SU-DHL-6 (cell line): ENCODE measurements around the gene CA5A.

Experiments
- H2AFZ ChIP-seq: fragments of 200-600 bp; sonication (generic); 2 replicates; pipeline ENCODE4 v1.6.1; 2014; ENCODE audit warnings: low read depth, mild to moderate bottlenecking, moderate library complexity, mixed read lengths, antibody characterized with exemption, low read length; ENCODE audit not compliant: severe bottlenecking
- H3F3A ChIP-seq: fragments of 200-600 bp; shearing (Covaris generic); 2 replicates; pipeline ENCODE4 v1.6.0; 2016; ENCODE audit warnings: antibody characterized with exemption, mild to moderate bottlenecking; ENCODE audit not compliant: insufficient read depth
- H3K27ac ChIP-seq: fragments of 200-600 bp; sonication (generic); 2 replicates; pipeline ENCODE4 v1.5.1; 2016; ENCODE audit warnings: low read depth, mild to moderate bottlenecking, low read length, moderate library complexity, mixed read lengths
- H3K27me3 ChIP-seq: fragments of 200-600 bp; sonication (generic), shearing (Covaris generic); 2 replicates; pipeline ENCODE4 v1.6.0; 2014; ENCODE audit warnings: mild to moderate bottlenecking, low read length
- H3K36me3 ChIP-seq: fragments of 200-600 bp; sonication (generic); 2 replicates; pipeline ENCODE4 v1.6.1; 2014; ENCODE audit warnings: mild to moderate bottlenecking, low read length, mixed read lengths
- H3K4me2 ChIP-seq: fragments of 300-600, 200-600 bp; shearing (Covaris generic), sonication (generic); 2 replicates; pipeline ENCODE4 v1.6.0; 2014; ENCODE audit warnings: low read length, low read depth, mild to moderate bottlenecking; ENCODE audit not compliant: poor library complexity, severe bottlenecking
- H3K4me3 ChIP-seq: fragments of 200-600 bp; sonication (generic); 2 replicates; pipeline ENCODE4 v1.5.1; 2014; ENCODE audit warnings: antibody characterized with exemption, low read length, mild to moderate bottlenecking, mixed read lengths; ENCODE audit not compliant: insufficient read depth, poor library complexity, severe bottlenecking
- H3K79me2 ChIP-seq: fragments of 200-600 bp; sonication (generic); 2 replicates; pipeline ENCODE4 v1.6.1; 2014; ENCODE audit warnings: mild to moderate bottlenecking, low read length, moderate library complexity; ENCODE audit not compliant: insufficient read depth
- H3K9ac ChIP-seq: fragments of 200-600 bp; sonication (generic); 2 replicates; pipeline ENCODE4 v1.7.0; 2014; ENCODE audit warnings: mild to moderate bottlenecking, low read length
- H3K9me2 ChIP-seq: fragments of 200-600 bp; sonication (generic); replicated peaks from 2 replicates; pipeline ENCODE4 v1.6.1; 2014; ENCODE audit warnings: low read length; ENCODE audit not compliant: insufficient read depth
- H3K9me3 ChIP-seq: fragments of 200-600 bp; sonication (generic); 2 replicates; pipeline ENCODE4 v1.6.1; 2014; ENCODE audit warnings: low read length, mixed read lengths; ENCODE audit not compliant: insufficient read depth
- H4K20me1 ChIP-seq: fragments of 200-600 bp; sonication (generic); 2 replicates; pipeline ENCODE4 v1.6.1; 2014; ENCODE audit warnings: low read depth, mild to moderate bottlenecking, antibody characterized with exemption, low read length, moderate library complexity, mixed read lengths
- EZH2phosphoT487 ChIP-seq: fragments of 200-600 bp; sonication (generic), shearing (Covaris generic); conservative IDR thresholded peaks from 2 replicates; pipeline ENCODE4 v1.6.1; 2018; ENCODE audit warnings: mild to moderate bottlenecking, antibody characterized with exemption, low read length, moderate library complexity, mixed read lengths
- TF ChIP-seq, protein P1 (sequence below): fragments of 200-600 bp; sonication (generic); IDR thresholded peaks from one replicate; pipeline ENCODE4 v1.5.1; 2017; ENCODE audit warnings: antibody characterized with exemption, mild to moderate bottlenecking, low read length, moderate library complexity; ENCODE audit not compliant: insufficient read depth, poor library complexity, severe bottlenecking

CA5A gene

DNA sequence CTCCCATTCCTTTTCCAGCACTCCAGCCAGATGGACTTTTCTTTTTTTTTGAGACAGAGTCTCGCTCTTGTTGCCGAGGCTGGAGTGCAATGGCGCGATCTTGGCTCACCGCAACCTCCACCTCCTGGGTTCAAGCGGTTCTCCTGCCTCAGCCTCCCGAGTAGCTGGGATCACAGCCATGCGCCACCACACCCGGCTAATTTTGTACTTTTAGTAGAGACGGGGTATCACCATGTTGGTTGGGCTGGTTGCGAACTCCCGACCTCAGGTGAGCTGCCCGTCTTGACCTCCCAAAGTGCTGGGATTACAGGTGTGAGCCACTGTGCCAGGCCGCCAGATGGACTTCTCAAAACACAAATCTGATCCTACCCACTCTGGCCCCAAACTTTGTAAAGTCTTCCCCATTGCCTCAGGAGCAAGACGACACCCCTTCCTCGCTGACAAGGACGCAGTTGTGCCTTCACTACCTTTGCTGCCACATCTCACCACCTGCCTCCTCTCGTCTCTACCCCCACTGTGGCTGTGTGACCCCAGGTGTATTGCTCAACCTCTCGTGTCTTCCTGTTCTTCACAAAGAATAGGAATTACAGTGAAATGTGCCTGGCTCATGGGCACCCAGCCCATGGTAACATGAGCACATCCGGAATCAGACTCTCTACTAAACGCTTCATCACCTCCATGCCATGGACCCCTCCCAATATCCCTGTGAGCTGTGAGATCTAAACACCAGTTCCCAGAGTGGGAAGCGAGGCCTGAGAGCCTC is 11.2 kb upstream of the CA5A start:
- Histone ChIP-seq H3K9me3 (no peaks in the 10 kb centered on the region), H3K4me2 (no peak overlapping the region), H3K27ac (no peak overlapping the region), H3K4me3 (no peak overlapping the region), H3K9ac (no peak overlapping the region), H4K20me1 (no peaks in the 10 kb centered on the region), H3K36me3 (no peaks in the 10 kb centered on the region), H2AFZ (no peak overlapping the region), H3K79me2 (peaks cover 10% of the 10 kb centered on the region), H3K9me2 (no peaks in the 10 kb centered on the region), H3K27me3 (no peaks in the 10 kb centered on the region), H3F3A (0 out of 2 replicates have a peak, but pooled peaks cover 3% of the 10 kb centered on the region)
- TF ChIP-seq, protein P1, sequence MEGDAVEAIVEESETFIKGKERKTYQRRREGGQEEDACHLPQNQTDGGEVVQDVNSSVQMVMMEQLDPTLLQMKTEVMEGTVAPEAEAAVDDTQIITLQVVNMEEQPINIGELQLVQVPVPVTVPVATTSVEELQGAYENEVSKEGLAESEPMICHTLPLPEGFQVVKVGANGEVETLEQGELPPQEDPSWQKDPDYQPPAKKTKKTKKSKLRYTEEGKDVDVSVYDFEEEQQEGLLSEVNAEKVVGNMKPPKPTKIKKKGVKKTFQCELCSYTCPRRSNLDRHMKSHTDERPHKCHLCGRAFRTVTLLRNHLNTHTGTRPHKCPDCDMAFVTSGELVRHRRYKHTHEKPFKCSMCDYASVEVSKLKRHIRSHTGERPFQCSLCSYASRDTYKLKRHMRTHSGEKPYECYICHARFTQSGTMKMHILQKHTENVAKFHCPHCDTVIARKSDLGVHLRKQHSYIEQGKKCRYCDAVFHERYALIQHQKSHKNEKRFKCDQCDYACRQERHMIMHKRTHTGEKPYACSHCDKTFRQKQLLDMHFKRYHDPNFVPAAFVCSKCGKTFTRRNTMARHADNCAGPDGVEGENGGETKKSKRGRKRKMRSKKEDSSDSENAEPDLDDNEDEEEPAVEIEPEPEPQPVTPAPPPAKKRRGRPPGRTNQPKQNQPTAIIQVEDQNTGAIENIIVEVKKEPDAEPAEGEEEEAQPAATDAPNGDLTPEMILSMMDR: no peak
- no peak for TF ChIP-seq EZH2phosphoT487

DNA sequence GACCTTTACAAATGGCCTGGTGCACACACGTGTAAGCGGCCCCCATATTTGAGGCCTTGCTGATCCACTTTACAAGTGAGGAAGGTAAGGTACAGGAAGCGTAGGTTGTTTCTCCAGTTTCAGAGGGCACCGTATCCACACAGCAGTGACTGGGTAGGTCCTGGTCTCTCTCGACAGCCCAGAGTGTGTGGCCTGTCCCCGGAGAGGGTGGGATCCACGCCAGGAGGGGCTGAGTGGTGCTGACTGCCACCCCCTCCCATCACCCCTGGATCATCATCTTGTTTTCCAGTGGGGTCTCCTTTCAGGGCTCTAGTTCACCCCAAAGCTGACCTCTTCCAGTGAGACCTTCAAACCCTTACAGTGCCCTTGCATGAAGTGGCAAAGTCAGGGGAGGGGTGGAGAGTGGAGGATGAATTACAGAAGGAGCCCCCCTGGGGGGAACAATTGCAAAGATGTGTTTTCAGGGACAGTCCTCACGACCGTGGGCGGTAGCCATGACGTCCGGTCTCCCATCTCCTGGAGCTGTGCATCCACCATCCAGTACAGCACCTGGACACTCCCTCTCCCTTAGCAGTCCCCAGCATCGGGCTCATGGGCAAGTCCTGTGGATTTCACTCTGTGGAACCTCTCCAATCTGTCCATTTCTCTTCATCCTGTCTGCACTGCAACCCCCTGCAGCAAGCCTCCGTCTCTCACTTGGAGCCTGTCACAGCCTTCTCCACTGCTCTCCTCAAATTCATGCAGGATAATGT is 10.4 kb upstream of the CA5A start:
- Histone ChIP-seq H3K4me3 (no peak overlapping the region), H3F3A (0 out of 2 replicates have a peak, but pooled peaks cover 3% of the 10 kb centered on the region), H4K20me1 (no peaks in the 10 kb centered on the region), H3K36me3 (no peaks in the 10 kb centered on the region), H3K27me3 (no peaks in the 10 kb centered on the region), H3K27ac (no peak overlapping the region), H3K79me2 (peaks cover 2% of the 10 kb centered on the region), H3K9me2 (no peaks in the 10 kb centered on the region), H3K9ac (no peak overlapping the region), H3K4me2 (no peak overlapping the region), H3K9me3 (no peaks in the 10 kb centered on the region), H2AFZ (no peak overlapping the region)
- no peak for TF ChIP-seq EZH2phosphoT487
- TF ChIP-seq, protein P1: no peak

DNA sequence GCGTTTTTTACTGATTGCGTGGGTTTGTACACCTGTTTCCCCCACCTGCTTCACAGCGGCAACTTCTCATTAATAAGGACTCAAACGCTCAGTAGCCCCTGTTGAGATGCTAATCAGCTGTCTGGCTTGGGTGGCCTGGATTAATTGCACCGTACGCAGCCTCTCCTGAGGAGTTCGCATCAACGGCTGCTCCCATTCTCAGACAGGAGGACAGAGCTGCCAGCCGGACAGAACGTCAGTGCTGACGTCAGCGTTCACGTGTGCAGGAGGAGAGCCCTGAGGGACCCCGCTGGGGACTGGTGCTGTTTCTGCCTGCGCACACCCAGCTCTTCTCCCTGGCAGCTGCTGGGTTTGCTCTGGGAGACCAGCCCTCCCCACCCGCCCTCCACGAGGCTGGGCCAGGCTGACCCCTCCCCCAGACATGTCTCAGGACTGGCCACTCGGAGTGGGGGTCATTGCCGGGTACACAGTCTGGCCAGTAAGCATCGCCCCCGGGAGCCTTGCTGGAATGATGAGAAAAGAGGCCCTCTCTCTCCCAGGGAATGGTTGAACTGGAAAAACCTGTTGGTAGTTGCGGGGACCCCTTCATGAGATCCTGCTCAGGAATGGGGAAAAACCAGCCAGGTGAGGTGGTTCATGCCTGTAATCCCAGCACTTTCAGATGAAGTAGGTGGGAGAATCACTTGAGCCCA is 9.2 kb upstream of the CA5A start:
- peak overlapping the region; percentile 23 for H2AFZ ChIP-seq

More for the DNA sequence above, 9.2 kb upstream of the CA5A start:
- no peak overlapping the region for H3K4me3 ChIP-seq
- 0 out of 2 replicates have a peak, but pooled peaks cover 3% of the 10 kb centered on the region for H3F3A ChIP-seq
- no peaks in the 10 kb centered on the region for H3K36me3 ChIP-seq
- H3K27me3 ChIP-seq: no peaks in the 10 kb centered on the region
- H3K79me2 ChIP-seq: no peaks in the 10 kb centered on the region
- H3K27ac ChIP-seq: no peak overlapping the region
- no peaks in the 10 kb centered on the region for H3K9me3 ChIP-seq
- no peaks in the 10 kb centered on the region for H3K9me2 ChIP-seq
- no peak overlapping the region; the same call in 1 of the 2 replicates for H3K9ac ChIP-seq
- no peaks in the 10 kb centered on the region for H4K20me1 ChIP-seq
- H3K4me2 ChIP-seq: peak overlapping the region; percentile 21
- TF ChIP-seq EZH2phosphoT487: no peak
- TF ChIP-seq, protein P1: no peak
